Endothelial cell of umbilical vein (primary cell): Measurements from ENCODE around the gene LRRTM4. TPM values are rescaled to one million over a fixed set of nuclear protein-coding genes. Genes with fewer than 3 reads are reported as not detected.
"Not testable (repeated sequence)": the region's sequence is repeated elsewhere in the genome, so short reads cannot be mapped to it uniquely, and the experiment has no call there.

ENCODE experiments used
- BruUV-seq: library from RNA; stranded (reverse); fragments of 400-500 nt; replicated peaks from 2 replicates; lab custom pipeline; 2021; lab: Mats Ljungman, UMichigan
- CTCF ChIA-PET: fragments of 300-600, 350-600 bp; sonication (Branson Sonifier 250); formaldehyde crosslinking; loops from one replicate; lab custom pipeline; 2021; ENCODE audit warnings: antibody characterized with exemption, inconsistent platforms; lab: Charles Lee
- POLR2A ChIA-PET: fragments of 300-600, 350-600 bp; sonication (Branson Sonifier 250); formaldehyde crosslinking; loops from one replicate; lab custom pipeline; 2021; ENCODE audit warnings: antibody characterized with exemption, inconsistent platforms; lab: Charles Lee
- DNase-seq: peaks from one replicate; pipeline ENCODE4 v3.0.0-alpha.2; 2011; ENCODE audit warnings: low read depth, low spot score
- FAIRE-seq: peaks from 2 replicates; lab custom pipeline; 2011; peaks lifted over from hg19 to GRCh38; lab: Jason Lieb, UNC
- H2AFZ ChIP-seq: 2 replicates; pipeline ENCODE4 v1.6.0; 2012; ENCODE audit warnings: low read depth, low read length, control low read depth, inconsistent platforms
- H3K27ac ChIP-seq: 2 replicates; pipeline ENCODE4 v1.5.1; 2011; ENCODE audit warnings: low read depth, mild to moderate bottlenecking, control low read depth, low read length, moderate library complexity; ENCODE audit not compliant: insufficient read depth
- H3K27me3 ChIP-seq, 2 experiments: 2 replicates each; pipeline versions ENCODE4 v1.6.0 to v1.6.1; 2011; ENCODE audit warnings: low read length in 2 of 2, mixed read lengths in 1 of 2; ENCODE audit not compliant: control insufficient read depth in 2 of 2, insufficient read depth in 2 of 2
- H3K36me3 ChIP-seq, 2 experiments: 2 replicates in 1 of 2; 3 replicates in 1 of 2; pipeline ENCODE4 v1.5.1; 2011; ENCODE audit warnings: low read length in 2 of 2, mild to moderate bottlenecking in 1 of 2, moderate library complexity in 1 of 2; ENCODE audit not compliant: control insufficient read depth in 2 of 2, insufficient read depth in 2 of 2; ENCODE audit errors: extremely low read depth in 1 of 2
- H3K4me1 ChIP-seq: 3 replicates; pipeline ENCODE4 v1.5.1; 2011; ENCODE audit warnings: mild to moderate bottlenecking, low read length; ENCODE audit not compliant: control insufficient read depth, insufficient read depth; ENCODE audit errors: extremely low read depth
- H3K4me2 ChIP-seq: 2 replicates; pipeline ENCODE4 v1.6.1; 2011; ENCODE audit warnings: low read length, control low read depth, mixed read lengths; ENCODE audit not compliant: insufficient read depth
- H3K4me3 ChIP-seq, 3 experiments: fragments of 200-600 bp in 1 of 3; sonication (generic), shearing (Covaris generic) in 1 of 3; replicated peaks in 1 of 3; 2 replicates each; pipeline ENCODE4 v1.5.1; 2011 to 2016; ENCODE audit warnings: control low read depth in 3 of 3, low read length in 3 of 3, mild to moderate bottlenecking in 2 of 3, inconsistent platforms in 1 of 3, low read depth in 1 of 3, moderate library complexity in 1 of 3; ENCODE audit not compliant: insufficient read depth in 1 of 3
- H3K79me2 ChIP-seq: 2 replicates; pipeline ENCODE4 v1.6.0; 2012; ENCODE audit warnings: low read length, inconsistent platforms; ENCODE audit not compliant: control insufficient read depth, insufficient read depth
- H3K9ac ChIP-seq: replicated peaks from 2 replicates; pipeline ENCODE3; 2011; ENCODE audit warnings: low read length, control low read depth; ENCODE audit not compliant: insufficient read depth; ENCODE audit errors: extremely low read depth
- H3K9me1 ChIP-seq: replicated peaks from 3 replicates; pipeline ENCODE4 v1.6.0; 2011; ENCODE audit warnings: mild to moderate bottlenecking, low read length; ENCODE audit not compliant: control insufficient read depth, insufficient read depth; ENCODE audit errors: extremely low read depth
- H3K9me3 ChIP-seq: replicated peaks from 2 replicates; pipeline ENCODE4 v1.5.1; 2012; ENCODE audit warnings: low read length, inconsistent platforms; ENCODE audit not compliant: control insufficient read depth, insufficient read depth
- H4K20me1 ChIP-seq: replicated peaks from 2 replicates; pipeline ENCODE3; 2011; ENCODE audit warnings: mild to moderate bottlenecking, low read length; ENCODE audit not compliant: control insufficient read depth, insufficient read depth; ENCODE audit errors: extremely low read depth
- EZH2 ChIP-seq: IDR thresholded peaks from 2 replicates; pipeline ENCODE4 v1.6.1; 2012; ENCODE audit warnings: borderline replicate concordance, low read depth, mild to moderate bottlenecking, moderate library complexity, low read length, inconsistent platforms; ENCODE audit not compliant: severe bottlenecking
- POLR2A ChIP-seq: IDR thresholded peaks from 2 replicates; pipeline ENCODE4 v1.6.1; 2012; ENCODE audit warnings: low read depth, mild to moderate bottlenecking, control low read depth, low read length
- POLR2AphosphoS5 ChIP-seq: IDR thresholded peaks from 2 replicates; pipeline ENCODE4 v1.6.1; 2012; ENCODE audit warnings: low read depth, mild to moderate bottlenecking, control low read depth, low read length, moderate library complexity; ENCODE audit not compliant: insufficient read depth
- dilution Hi-C: fragments of 300-500 bp; cut with MboI; formaldehyde crosslinking; loops from one replicate; pipeline ENCODE4 v1.15.0; 2019; ENCODE audit warnings: low sequenced_read_pairs; ENCODE audit not compliant: extremely low pct_ligation_motif_present
- intact Hi-C: fragments of 100-400 bp; cut with micrococcal nuclease; formaldehyde crosslinking; loops from one replicate; pipeline ENCODE4 v1.10.0; 2022
- polyA plus RNA-seq, 4 experiments: library from polyadenylated mRNA; depleted of rRNA in 3 of 4; stranded (reverse) in 3 of 4; unstranded in 1 of 4; fragments of >200 nt; gene quantifications; 2 replicates each; pipeline versions ENCODE4 v1.2.1 to v1.2.3, GENCODE V29; 2011 to 2012; ENCODE audit warnings: missing spikeins in 1 of 4
- total RNA-seq: library from RNA; stranded (reverse); gene quantifications from 2 replicates; pipeline ENCODE4 v1.2.3, GENCODE V29; 2021
- TF ChIP-seq, protein P1 (sequence below): IDR thresholded peaks from 2 replicates; pipeline ENCODE4 v1.6.1; 2011; ENCODE audit not compliant: insufficient read depth, insufficient read length

Gene LRRTM4
- total and polyA plus RNA-seq, 2 donors (not counting 3 experiments of a cell fraction or from before 2014, with no cell fraction given): not detected

DNA sequence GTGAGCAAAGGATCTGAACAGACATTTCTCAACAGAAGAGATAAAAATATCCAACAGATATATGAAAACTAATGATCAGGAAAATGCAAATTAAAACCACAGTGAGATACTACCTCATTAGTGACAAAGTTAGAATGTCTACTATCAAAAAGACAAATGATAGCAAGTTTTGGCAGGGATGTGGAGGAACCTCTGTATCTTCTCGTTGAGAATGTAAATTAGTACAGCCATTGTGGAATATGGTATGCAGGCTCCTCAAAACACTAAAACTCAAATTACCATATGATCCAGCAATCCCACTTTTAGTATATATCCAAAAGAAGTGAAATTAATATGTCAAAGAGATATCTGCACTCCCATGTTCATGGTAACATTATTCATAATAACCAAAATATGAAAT lies 427.1 kb downstream of the LRRTM4 start:
- Histone ChIP-seq H3K4me3 (no peak overlapping the region), H4K20me1 (no peaks in the 10 kb centered on the region), H3K27ac (no peak overlapping the region), H3K4me2 (no peak overlapping the region), H3K27me3 (no peaks in the 10 kb centered on the region), H3K9me3 (no peaks in the 10 kb centered on the region), H2AFZ (no peak overlapping the region), H3K4me1 (no peaks in the 10 kb centered on the region), H3K36me3 (no peaks in the 10 kb centered on the region), H3K9me1 (no peaks in the 10 kb centered on the region), H3K9ac (no peak overlapping the region), H3K79me2 (no peaks in the 10 kb centered on the region)
- no TSS peak for BruUV-seq
- ChIA-PET POLR2A (no interaction called here), CTCF (no interaction called here)
- intact Hi-C loops: no loop called here
- FAIRE-seq (no peak), DNase-seq (no peak)
- TF ChIP-seq POLR2AphosphoS5: no peak
- TF ChIP-seq, protein P1, sequence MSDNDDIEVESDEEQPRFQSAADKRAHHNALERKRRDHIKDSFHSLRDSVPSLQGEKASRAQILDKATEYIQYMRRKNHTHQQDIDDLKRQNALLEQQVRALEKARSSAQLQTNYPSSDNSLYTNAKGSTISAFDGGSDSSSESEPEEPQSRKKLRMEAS: no peak
- TF ChIP-seq POLR2A: no peak
- TF ChIP-seq EZH2: no peak
- dilution Hi-C loops: no loop called here

- POLR2A ChIA-PET: not testable (repeated sequence)
Observed at GRCh38 chr2:77088424-77088823, 433.8 kb downstream of the LRRTM4 start.

More at GRCh38 chr2:77088424-77088823, 433.8 kb downstream of the LRRTM4 start:
- H3K4me3 ChIP-seq, dilution Hi-C loops, H3K36me3 ChIP-seq, H2AFZ ChIP-seq, H3K4me1 ChIP-seq, H3K4me2 ChIP-seq, BruUV-seq, H3K27ac ChIP-seq, H3K9ac ChIP-seq, FAIRE-seq, H3K79me2 ChIP-seq, intact Hi-C loops, H3K9me3 ChIP-seq, DNase-seq, H3K27me3 ChIP-seq, H4K20me1 ChIP-seq, CTCF ChIA-PET, H3K9me1 ChIP-seq: not testable (repeated sequence)
